HUDEP-2 (cell line): ENCODE data around the gene PRR14.

Experiments
- DNase-seq, 76 experiments: peaks; one replicate each; lab custom pipeline; 2025; ENCODE audit not compliant: unreplicated experiment in 76 of 76; lab: John Stamatoyannopoulos, UW

PRR14 gene

GRCh38 chr16:30658731-30659506, 8.2 kb downstream of the PRR14 start:
- DNase-seq: peak in 47 of 76 experiments; percentile 58 to 94 (median 80)

DNA sequence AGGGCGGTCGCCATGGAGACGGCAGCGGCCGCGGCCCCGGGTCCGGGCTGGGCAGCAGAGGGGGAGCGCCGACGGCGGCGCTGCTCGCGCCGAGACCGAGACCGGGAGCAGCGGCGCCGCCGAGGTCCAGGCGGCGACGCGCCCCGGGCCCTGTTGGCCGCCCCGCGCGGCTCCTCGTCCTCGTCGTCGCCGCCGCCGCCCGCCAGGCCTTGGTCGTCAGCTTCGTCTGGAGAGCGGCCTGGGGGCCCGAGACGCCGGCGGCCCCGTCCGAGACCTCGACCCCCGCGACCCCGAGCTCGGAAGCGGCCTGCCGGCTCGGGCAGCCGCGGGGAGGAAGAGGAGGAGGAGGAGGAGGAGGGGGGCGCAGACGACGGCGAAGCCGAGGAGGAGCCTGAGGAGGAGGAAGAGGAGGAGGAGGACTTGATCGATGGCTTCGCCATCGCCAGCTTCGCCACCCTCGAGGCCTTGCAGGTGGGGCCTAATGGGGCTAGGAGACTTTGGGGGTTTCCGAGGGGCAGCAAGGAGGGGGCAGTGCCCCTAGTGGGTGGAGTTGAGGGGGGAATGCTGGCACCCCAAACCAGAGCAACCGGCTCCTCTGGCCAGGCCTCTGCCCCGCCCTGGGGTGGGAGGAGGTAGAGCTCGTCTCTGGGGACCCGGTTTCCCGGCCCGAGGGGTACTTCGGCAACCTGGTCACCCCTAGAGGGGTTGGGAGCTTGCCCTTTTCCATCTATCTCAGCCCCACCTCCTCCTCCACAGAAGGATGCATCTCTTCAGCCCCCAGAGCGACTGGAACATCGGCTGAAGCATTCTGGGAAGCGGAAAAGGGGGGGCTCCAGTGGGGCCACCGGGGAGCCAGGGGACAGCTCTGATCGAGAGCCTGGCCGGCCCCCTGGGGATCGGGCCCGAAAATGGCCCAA, 9.0 kb downstream of the PRR14 start:
- peak in 4 of 76 experiments; percentile 7 to 34 (median 20) for DNase-seq

DNA sequence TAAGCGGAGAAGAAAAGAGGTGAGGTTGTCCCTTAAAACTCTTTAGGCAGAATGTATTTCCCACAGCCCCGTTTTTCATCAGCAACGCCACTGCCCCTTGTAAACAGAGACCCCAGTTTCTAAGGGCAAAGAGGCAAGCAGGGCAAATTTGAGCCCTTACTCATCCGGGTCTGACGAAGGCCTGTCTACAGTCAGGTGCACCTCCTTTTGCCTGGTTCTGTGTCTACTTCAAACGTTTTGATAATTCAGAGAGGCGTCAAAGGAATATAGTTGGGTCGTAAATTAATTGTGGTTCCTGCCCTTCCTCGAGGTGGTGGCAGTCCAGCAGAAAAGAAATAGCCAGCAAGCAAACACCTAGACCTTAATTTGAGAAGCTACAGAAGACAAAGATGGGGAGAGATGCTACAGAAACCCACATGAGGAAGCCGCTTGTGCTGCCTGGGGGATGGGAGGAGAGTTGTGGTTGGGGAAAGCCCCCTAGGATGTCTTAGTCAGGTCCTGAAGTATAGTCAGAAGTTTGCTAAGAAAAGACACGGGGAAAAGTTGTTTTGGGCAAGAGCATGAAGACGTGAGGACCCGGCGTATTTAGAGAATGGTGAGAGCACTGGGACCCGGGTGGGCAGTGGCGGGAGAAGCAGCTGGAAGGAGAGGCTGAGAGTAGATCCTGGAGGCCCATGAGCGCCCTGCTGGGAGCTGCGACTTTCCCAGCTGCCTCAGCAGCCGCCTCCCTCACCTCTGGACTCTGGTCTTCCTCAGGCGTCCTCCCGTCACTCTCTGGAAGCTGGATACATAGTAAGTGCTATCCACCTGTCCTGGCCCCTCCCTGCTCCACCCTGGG, 9.9 kb downstream of the PRR14 start:
- no peak for DNase-seq

DNA sequence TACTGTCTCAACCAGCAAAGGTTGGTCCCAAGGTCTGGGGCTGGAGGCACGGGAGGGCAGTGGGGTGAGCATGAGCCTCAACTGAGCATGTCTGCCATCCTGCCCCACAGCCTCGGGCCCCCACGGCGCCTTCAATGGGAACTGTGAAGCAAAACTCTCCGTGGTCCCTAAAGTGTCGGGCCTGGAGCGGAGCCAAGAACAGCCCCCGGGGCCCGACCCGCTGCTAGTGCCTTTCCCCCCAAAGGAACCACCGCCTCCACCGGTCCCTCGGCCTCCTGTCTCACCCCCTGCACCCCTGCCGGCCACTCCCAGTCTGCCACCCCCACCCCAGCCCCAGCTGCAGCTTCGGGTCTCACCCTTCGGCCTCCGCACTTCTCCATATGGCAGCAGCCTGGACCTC, 11.7 kb downstream of the PRR14 start:
- DNase-seq: no peak

DNA sequence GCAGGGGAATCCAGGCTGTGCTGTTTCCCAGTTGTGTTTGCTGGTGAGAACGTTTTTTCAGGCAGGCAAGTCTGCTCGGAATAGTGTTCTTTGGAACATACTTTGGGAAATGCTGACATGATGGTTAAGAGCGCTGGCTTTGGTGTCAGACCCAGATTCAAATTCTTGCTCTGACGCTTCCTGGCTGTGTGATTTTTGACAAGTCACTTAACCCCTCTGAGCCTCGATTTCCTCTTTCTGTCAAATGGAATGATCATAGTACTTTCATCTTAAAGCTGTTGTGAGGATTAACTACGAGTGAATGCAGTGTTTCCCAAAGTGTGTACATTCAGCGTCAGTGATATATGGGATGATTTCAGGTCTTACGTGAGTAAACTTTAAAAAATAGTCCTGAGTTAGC, 12.3 kb downstream of the PRR14 start:
- no peak for DNase-seq

GRCh38 chr16:30663820-30664219, 13.1 kb downstream of the PRR14 start:
- DNase-seq: no peak

DNA sequence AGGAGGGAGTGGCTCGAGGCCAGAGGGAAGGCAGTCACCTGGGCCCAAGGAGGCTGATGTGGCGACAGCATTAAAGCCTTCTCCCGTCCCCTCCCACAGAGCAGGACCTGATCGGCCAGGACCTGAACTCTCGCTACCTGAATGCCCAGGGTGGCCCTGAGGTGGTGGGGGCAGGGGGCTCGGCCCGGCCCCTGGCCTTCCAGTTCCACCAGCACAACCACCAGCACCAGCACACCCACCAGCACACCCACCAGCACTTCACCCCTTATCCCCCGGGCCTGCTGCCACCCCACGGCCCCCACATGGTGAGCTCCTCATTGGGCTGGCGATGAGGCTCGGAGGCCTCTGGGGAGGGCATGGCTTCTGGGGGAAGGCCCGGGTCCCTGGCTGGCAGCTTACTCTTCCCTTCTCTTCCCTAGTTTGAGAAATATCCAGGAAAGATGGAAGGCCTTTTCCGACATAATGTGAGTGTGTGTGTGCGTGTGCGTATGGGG, 13.9 kb downstream of the PRR14 start:
- no peak for DNase-seq

- DNase-seq: no peak
Measured at GRCh38 chr16:30665155-30665829, 14.5 kb downstream of the PRR14 start.

GRCh38 chr16:30665830-30666190, 15.1 kb downstream of the PRR14 start:
- no peak for DNase-seq

- DNase-seq: no peak
Measured at GRCh38 chr16:30666681-30667080, 15.9 kb downstream of the PRR14 start.

DNA sequence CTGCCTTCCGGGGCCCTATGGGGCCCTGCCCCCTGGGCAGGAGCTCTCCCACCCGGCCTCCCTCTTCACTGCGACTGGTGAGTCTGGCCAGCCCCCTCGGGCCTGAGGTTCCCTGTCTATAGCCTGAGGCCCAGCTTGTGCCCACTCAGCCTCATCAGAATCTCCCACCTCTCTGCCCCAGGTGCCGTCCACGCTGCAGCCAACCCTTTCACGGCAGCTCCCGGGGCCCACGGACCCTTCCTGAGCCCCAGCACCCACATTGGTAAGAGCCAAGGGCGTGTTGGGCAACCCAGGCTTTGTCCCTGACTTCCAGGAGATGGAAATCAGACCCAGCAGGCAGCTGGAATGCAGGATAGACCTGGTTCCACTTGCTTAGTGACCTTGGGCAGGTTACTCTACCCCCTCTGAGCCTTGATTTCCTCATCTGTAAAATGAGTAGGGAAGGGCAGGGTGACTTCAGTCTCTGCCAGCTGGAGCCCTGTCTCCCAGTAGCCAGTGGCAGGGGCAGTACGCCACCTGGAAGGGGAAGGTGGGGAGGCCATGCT, 16.7 kb downstream of the PRR14 start:
- DNase-seq: no peak

DNA sequence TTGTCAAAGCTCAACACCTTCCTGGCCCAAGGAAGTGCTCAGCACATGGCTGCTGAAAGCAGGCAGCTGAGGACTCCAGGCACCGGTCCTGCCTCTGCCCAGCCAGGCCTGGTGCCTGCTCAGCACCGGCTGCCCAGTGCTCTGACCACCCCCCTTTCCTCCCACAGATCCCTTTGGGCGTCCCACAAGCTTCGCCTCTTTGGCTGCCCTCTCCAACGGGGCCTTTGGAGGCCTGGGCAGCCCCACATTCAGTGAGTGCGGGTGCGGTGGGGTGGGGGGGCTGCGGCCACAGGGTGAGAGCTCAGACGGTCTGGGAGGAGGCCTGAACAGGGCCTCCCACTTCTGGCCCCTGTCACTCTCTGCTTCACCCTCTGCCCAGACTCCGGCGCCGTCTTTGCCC, 17.6 kb downstream of the PRR14 start:
- DNase-seq: no peak

- DNase-seq: no peak
Measured at GRCh38 chr16:30669026-30669902, 18.5 kb downstream of the PRR14 start.

DNA sequence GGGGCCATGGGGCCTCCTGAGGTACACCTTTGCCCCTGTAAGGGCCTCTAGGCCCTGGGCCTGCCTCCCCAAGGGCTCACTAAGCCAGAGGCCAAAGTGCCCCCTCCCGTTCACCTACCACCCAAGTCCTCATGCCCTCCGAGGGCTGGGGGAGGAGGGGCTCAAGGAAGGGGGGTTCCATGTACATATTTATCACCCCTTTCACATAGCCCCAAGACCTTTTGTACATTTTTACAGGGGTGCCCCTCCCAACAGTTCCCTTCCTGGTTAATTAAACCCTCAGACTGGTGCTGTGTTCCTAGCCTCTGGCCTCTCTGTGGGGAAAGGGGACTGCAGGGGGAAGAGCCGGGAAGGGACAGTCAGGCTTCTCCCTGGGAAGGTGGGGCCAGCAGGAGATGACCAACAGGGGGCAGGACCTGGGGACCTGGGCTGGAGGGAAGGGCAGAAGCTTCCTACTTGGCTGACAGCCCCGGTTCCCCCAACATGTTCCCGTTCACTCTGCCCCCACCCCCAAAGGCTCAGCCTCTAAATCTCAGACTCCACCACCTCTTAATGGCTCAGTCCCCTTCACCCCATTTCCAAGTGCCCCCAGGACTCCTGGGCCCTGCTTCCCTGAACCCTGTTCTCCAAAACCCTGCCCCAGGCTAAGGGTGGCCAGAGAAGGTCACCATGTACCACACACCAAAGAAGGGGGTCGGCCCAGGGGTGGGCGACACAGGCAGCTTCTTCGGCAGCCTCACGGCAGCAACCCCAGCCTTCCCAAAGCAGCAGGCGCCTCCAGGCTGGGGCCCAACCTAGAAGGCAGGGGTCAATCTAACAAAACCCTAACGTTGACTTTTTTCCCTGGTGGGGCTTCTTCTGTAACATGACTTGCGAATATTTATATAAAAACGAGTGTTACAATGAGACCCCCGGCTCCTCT, 19.4 kb downstream of the PRR14 start:
- DNase-seq: no peak

- DNase-seq: no peak
Measured at GRCh38 chr16:30675143-30675542, 24.4 kb downstream of the PRR14 start.

DNA sequence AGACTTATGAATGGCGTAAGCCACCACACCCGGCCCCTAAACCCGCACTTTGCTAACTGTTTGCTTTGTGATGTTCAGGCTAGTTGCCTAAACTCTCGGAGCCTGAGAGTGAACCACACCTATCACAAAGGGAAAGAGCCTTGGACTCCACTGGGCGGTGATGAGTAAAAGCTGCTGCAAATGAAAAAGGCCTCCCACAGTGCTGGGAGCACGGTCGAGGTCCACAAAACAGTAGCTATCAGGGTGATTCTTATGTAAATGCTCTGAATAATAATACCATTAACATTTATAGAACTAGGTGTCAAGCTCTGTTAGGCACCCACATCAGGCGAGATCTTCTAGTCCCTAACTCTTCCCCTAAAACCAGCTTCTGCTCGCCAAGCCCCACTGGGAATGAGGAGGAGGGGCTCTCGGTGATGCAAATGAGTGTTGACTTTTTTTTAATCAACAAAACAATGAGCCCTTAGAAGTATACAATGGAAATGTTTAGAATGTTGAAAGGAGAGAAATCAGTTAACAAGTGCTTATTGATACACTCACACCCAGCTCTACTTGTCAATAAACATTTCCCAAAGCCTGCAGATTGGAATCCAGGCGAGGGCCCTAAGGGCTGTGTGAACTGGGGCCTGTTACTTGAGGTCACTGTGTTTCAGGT, 27.3 kb downstream of the PRR14 start:
- no peak for DNase-seq

DNA sequence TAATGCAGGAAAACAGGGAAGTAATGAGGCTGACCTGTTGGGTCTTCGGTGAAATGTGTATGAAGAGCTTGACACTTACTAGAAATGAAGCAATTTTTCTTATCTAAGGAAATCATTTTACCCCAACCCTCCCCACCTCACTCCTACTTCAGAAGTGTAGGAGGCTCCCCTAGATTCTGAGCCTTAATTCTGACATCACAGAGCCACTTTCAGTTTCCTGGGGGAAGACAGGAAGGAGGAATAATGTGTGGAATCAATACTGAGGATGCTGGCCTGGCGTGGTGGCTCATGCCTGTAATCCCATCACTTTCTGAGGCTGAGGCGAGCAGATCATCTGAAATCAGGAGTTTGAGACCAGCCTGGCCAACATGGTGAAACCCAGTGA, 27.8 kb downstream of the PRR14 start:
- DNase-seq: no peak

- no peak for DNase-seq
Measured at GRCh38 chr16:30680326-30680725, 29.6 kb downstream of the PRR14 start.
